Loucy (cell line): ENCODE measurements around the gene CCBE1.

Experiments used
- H2AFZ ChIP-seq: fragments of 200-600 bp; sonication (generic); 2 replicates; pipeline ENCODE4 v1.6.0; 2016; ENCODE audit warnings: antibody characterized with exemption, mild to moderate bottlenecking, low read length, moderate library complexity
- H3F3A ChIP-seq: fragments of 200-600 bp; 2 replicates; pipeline ENCODE4 v1.6.0; 2016; ENCODE audit warnings: antibody characterized with exemption, low read depth, mild to moderate bottlenecking
- H3K27me3 ChIP-seq: fragments of 200-600 bp; sonication (generic); 2 replicates; pipeline ENCODE4 v1.6.1; 2014; ENCODE audit warnings: low read length, mild to moderate bottlenecking; ENCODE audit not compliant: insufficient read depth, poor library complexity, severe bottlenecking
- H3K36me3 ChIP-seq: fragments of 200-600 bp; sonication (generic); 2 replicates; pipeline ENCODE4 v1.6.1; 2016; ENCODE audit warnings: low read length; ENCODE audit not compliant: insufficient read depth
- H3K4me1 ChIP-seq: fragments of 200-600 bp; sonication (generic); 2 replicates; pipeline ENCODE4 v1.5.1; 2014; ENCODE audit warnings: low read length, mild to moderate bottlenecking; ENCODE audit not compliant: insufficient read depth, poor library complexity, severe bottlenecking
- H3K4me2 ChIP-seq: fragments of 200-600 bp; sonication (generic); 2 replicates; pipeline ENCODE4 v1.6.0; 2014; ENCODE audit warnings: antibody characterized with exemption, low read length, low read depth, mild to moderate bottlenecking; ENCODE audit not compliant: poor library complexity, severe bottlenecking
- H3K4me3 ChIP-seq: fragments of 200-600 bp; sonication (generic); 2 replicates; pipeline ENCODE4 v1.5.1; 2014; ENCODE audit warnings: low read length, mild to moderate bottlenecking, mixed read lengths; ENCODE audit not compliant: poor library complexity, severe bottlenecking
- H3K79me2 ChIP-seq: fragments of 200-600 bp; sonication (generic); 2 replicates; pipeline ENCODE4 v1.6.1; 2014; ENCODE audit warnings: low read length; ENCODE audit not compliant: insufficient read depth
- H3K9ac ChIP-seq: fragments of 200-600 bp; sonication (generic); 2 replicates; pipeline ENCODE4 v1.6.0; 2014; ENCODE audit warnings: mild to moderate bottlenecking, low read depth, low read length, moderate library complexity; ENCODE audit not compliant: poor library complexity, severe bottlenecking
- H3K9me2 ChIP-seq: fragments of 200-600 bp; sonication (generic); replicated peaks from 2 replicates; pipeline ENCODE4 v1.6.1; 2016; ENCODE audit warnings: low read depth, low read length, mixed read lengths
- H3K9me3 ChIP-seq: fragments of 200-600 bp; sonication (generic); 2 replicates; pipeline ENCODE4 v1.6.1; 2014; ENCODE audit warnings: mild to moderate bottlenecking, antibody characterized with exemption, low read length, low read depth; ENCODE audit not compliant: insufficient read depth
- H4K20me1 ChIP-seq: fragments of 200-600 bp; sonication (generic); 2 replicates; pipeline ENCODE4 v1.6.0; 2014; ENCODE audit warnings: antibody characterized with exemption, low read length, mild to moderate bottlenecking; ENCODE audit not compliant: insufficient read depth, poor library complexity, severe bottlenecking
- EZH2phosphoT487 ChIP-seq: fragments of 200-600 bp; IDR thresholded peaks from 2 replicates; pipeline ENCODE4 v1.6.1; 2018; ENCODE audit warnings: antibody characterized with exemption, mild to moderate bottlenecking, moderate library complexity, borderline replicate concordance
- TF ChIP-seq, protein P1 (sequence below): fragments of 200-600 bp; sonication (generic); conservative IDR thresholded peaks from 2 replicates; pipeline ENCODE4 v1.5.1; 2014; ENCODE audit warnings: mild to moderate bottlenecking, antibody characterized with exemption, low read length

CCBE1 gene

DNA sequence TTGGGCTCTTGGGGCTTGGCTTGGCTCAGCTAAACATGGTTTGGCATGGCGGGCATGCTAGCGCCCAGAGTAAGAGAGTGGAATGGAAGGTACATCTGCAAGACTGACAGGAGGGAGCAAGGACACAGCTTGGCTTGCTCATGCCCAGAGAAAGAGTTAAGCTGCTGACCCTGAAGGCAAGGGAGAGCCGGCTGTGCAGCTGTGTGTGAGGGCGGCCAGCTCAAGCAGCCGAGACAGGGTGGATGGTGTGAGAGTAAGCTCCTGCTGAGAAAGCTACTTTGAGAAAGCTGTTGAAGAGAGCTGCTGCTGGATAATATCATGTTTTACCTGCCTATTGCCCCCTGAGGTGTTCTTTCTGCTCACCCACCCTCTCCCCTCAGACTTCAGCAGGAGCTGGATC is 135.6 kb downstream of the CCBE1 start:
- Histone ChIP-seq H4K20me1 (no peaks in the 10 kb centered on the region), H3K4me1 (peaks cover 5% of the 10 kb centered on the region), H3F3A (no peaks in the 10 kb centered on the region), H3K79me2 (no peaks in the 10 kb centered on the region), H3K4me2 (no peak overlapping the region), H3K27me3 (no peaks in the 10 kb centered on the region), H3K4me3 (no peak overlapping the region), H2AFZ (no peak overlapping the region), H3K9me3 (no peaks in the 10 kb centered on the region), H3K9me2 (no peaks in the 10 kb centered on the region), H3K36me3 (no peaks in the 10 kb centered on the region), H3K9ac (no peak overlapping the region)
- no peak for TF ChIP-seq EZH2phosphoT487
- TF ChIP-seq, protein P1, sequence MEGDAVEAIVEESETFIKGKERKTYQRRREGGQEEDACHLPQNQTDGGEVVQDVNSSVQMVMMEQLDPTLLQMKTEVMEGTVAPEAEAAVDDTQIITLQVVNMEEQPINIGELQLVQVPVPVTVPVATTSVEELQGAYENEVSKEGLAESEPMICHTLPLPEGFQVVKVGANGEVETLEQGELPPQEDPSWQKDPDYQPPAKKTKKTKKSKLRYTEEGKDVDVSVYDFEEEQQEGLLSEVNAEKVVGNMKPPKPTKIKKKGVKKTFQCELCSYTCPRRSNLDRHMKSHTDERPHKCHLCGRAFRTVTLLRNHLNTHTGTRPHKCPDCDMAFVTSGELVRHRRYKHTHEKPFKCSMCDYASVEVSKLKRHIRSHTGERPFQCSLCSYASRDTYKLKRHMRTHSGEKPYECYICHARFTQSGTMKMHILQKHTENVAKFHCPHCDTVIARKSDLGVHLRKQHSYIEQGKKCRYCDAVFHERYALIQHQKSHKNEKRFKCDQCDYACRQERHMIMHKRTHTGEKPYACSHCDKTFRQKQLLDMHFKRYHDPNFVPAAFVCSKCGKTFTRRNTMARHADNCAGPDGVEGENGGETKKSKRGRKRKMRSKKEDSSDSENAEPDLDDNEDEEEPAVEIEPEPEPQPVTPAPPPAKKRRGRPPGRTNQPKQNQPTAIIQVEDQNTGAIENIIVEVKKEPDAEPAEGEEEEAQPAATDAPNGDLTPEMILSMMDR = no peak

DNA sequence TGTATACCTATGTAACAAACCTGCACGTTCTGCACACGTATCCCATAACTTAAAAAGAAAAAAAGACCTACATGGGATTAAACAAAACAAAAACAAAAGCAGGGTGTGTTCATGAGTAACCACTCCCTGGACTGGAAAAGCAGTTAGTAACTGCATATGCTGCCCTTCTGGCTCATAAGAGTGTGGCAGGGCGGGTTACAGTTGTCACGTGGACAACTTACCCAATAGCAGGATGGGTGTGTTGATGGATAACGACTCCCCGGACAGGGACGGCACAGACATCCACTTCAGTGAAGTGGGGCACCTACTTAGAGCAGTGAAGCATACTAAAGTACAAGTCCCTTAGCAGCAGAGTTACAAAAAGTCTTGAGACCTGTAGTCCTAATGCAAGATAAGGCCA is 136.7 kb downstream of the CCBE1 start:
- H3K4me3 ChIP-seq = no peak overlapping the region
- no peak overlapping the region for H3K9ac ChIP-seq
- no peak overlapping the region for H2AFZ ChIP-seq
- no peaks in the 10 kb centered on the region for H4K20me1 ChIP-seq
- peaks cover 5% of the 10 kb centered on the region for H3K4me1 ChIP-seq
- no peak overlapping the region for H3K4me2 ChIP-seq
- no peaks in the 10 kb centered on the region for H3K27me3 ChIP-seq
- no peaks in the 10 kb centered on the region for H3K79me2 ChIP-seq
- no peaks in the 10 kb centered on the region for H3F3A ChIP-seq
- no peaks in the 10 kb centered on the region for H3K36me3 ChIP-seq
- no peaks in the 10 kb centered on the region for H3K9me2 ChIP-seq
- no peaks in the 10 kb centered on the region for H3K9me3 ChIP-seq
- no peak for TF ChIP-seq EZH2phosphoT487
- TF ChIP-seq, protein P1 = no peak

DNA sequence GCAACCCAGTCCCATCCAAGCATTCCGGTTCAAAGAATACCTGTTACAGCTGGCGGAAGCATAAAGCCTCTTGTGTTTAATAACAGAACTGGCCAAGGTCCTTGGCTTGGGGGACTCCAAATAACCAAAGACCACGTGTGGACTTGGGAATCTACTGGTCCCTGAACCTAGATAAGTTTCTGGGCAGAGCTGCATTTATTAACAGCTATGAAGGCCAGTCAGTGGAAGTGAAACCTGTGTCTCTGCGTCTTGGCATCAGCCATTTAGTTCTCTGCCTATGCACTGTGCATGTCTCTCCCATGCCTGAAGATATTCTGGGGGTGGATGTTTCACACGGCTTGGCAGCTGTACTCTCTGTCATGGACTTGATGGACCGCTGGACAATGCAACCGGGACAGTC is 137.7 kb downstream of the CCBE1 start:
- no peaks in the 10 kb centered on the region for H3K79me2 ChIP-seq
- H3K9ac ChIP-seq = no peak overlapping the region
- H3K4me1 ChIP-seq = peaks cover 5% of the 10 kb centered on the region
- H3K4me2 ChIP-seq = peak overlapping the region; percentile 6
- no peaks in the 10 kb centered on the region for H3K27me3 ChIP-seq
- no peaks in the 10 kb centered on the region for H3K36me3 ChIP-seq
- H3K9me3 ChIP-seq = no peaks in the 10 kb centered on the region
- TF ChIP-seq, protein P1 = no peak
- no peak for TF ChIP-seq EZH2phosphoT487
- H3K4me3 ChIP-seq = no peak overlapping the region
- H3K9me2 ChIP-seq = no peaks in the 10 kb centered on the region
- no peaks in the 10 kb centered on the region for H4K20me1 ChIP-seq
- no peak overlapping the region; the same call in 1 of the 2 replicates for H2AFZ ChIP-seq
- H3F3A ChIP-seq = no peaks in the 10 kb centered on the region
